K562 (cell line): ENCODE data around the gene RAX. TPM values are rescaled to one million over a fixed set of nuclear protein-coding genes. Genes with fewer than 3 reads are reported as not detected.

ENCODE experiments used
- ATAC-seq: fragments of 200-7000 bp; cut with Tn5 transposase; 3 replicates; pipeline ENCODE4 v1.9.1; 2020; ENCODE audit warnings: moderate library complexity
- BruUV-seq: library from RNA; stranded (reverse); fragments of 400-500 nt; replicated peaks from 2 replicates; lab custom pipeline; 2021; lab: Mats Ljungman, UMichigan
- CTCF ChIA-PET: fragments of 300-600 bp; formaldehyde crosslinking; extraction: SDS; loops from one replicate; lab custom pipeline; 2021; ENCODE audit warnings: low intra/inter-chr PET ratio; lab: Yijun Ruan, JAX
- POLR2A ChIA-PET: fragments of 300-600, 350-650 bp; sonication (Branson Sonifier 250); formaldehyde crosslinking; extraction: SDS; loops from one replicate; lab custom pipeline; 2021; ENCODE audit warnings: antibody characterized with exemption, inconsistent platforms; lab: Yijun Ruan, JAX
- DNase-seq, 4 experiments: peaks; one replicate each; pipeline versions ENCODE4 v3.0.0 to v3.0.0-alpha.2; 2011 to 2018; ENCODE audit warnings: low spot score in 3 of 4, mixed read lengths in 3 of 4; ENCODE audit errors: extremely low read depth in 1 of 4
- FAIRE-seq: peaks from 2 replicates; lab custom pipeline; 2011; peaks lifted over from hg19 to GRCh38; lab: Jason Lieb, UNC
- H2AFZ ChIP-seq: 2 replicates; pipeline ENCODE4 v1.6.0; 2011; ENCODE audit warnings: low read depth, low read length, control low read depth, inconsistent platforms
- H3K27ac ChIP-seq: fragments of 200-600 bp; 3 replicates; pipeline ENCODE4 v1.8.0; 2011; ENCODE audit warnings: low read depth, mild to moderate bottlenecking, control low read depth, inconsistent platforms, low read length, moderate library complexity, mixed read lengths; ENCODE audit errors: extremely low read depth
- H3K27me3 ChIP-seq, 2 experiments: fragments of 300-600 bp in 1 of 2; 2 replicates in 1 of 2; 3 replicates in 1 of 2; pipeline versions ENCODE4 v1.6.0 to v1.8.0; 2011; ENCODE audit warnings: inconsistent platforms in 2 of 2, low read length in 2 of 2, mild to moderate bottlenecking in 1 of 2, mixed read lengths in 1 of 2, moderate library complexity in 1 of 2; ENCODE audit not compliant: control insufficient read depth in 2 of 2, insufficient read depth in 2 of 2
- H3K36me3 ChIP-seq: fragments of 300-600 bp; 3 replicates; pipeline ENCODE4 v1.8.0; 2011; ENCODE audit warnings: mild to moderate bottlenecking, low read length, inconsistent platforms; ENCODE audit not compliant: control insufficient read depth, insufficient read depth
- H3K4me1 ChIP-seq, 2 experiments: fragments of 200-600 bp in 1 of 2; replicated peaks in 1 of 2; 2 replicates in 1 of 2; 3 replicates in 1 of 2; pipeline versions ENCODE4 v1.5.1 to v1.8.0; 2011; ENCODE audit warnings: inconsistent platforms in 2 of 2, low read length in 2 of 2, mild to moderate bottlenecking in 1 of 2, mixed read lengths in 1 of 2, moderate library complexity in 1 of 2; ENCODE audit not compliant: control insufficient read depth in 2 of 2, insufficient read depth in 2 of 2
- H3K4me2 ChIP-seq: 2 replicates; pipeline ENCODE4 v1.6.1; 2011; ENCODE audit warnings: low read length, control low read depth, inconsistent platforms, mixed read lengths; ENCODE audit not compliant: insufficient read depth
- H3K4me3 ChIP-seq: fragments of 200-600 bp; sonication (generic), shearing (Covaris generic); 2 replicates; pipeline ENCODE4 v1.5.1; 2016; ENCODE audit warnings: control low read depth, inconsistent platforms
- H3K79me2 ChIP-seq: fragments of 200-600 bp; 3 replicates; pipeline ENCODE4 v1.8.0; 2011; ENCODE audit warnings: low read length, inconsistent platforms; ENCODE audit not compliant: control insufficient read depth, insufficient read depth
- H3K9ac ChIP-seq, 2 experiments: 2 replicates each; pipeline versions ENCODE4 v1.6.0 to v1.6.1; 2011; ENCODE audit warnings: low read depth in 2 of 2, low read length in 2 of 2, control low read depth in 1 of 2, inconsistent platforms in 1 of 2, mild to moderate bottlenecking in 1 of 2, mixed read lengths in 1 of 2; ENCODE audit not compliant: insufficient read depth in 1 of 2
- H3K9me1 ChIP-seq: one replicate; pipeline ENCODE4 v1.6.0; 2011; ENCODE audit warnings: inconsistent platforms, mild to moderate bottlenecking, low read length, moderate library complexity; ENCODE audit not compliant: control insufficient read depth, insufficient read depth
- H3K9me3 ChIP-seq: replicated peaks from 2 replicates; pipeline ENCODE4 v1.5.1; 2011; ENCODE audit warnings: low read depth, low read length, inconsistent platforms; ENCODE audit not compliant: control insufficient read depth, insufficient read depth
- H4K20me1 ChIP-seq: replicated peaks from 2 replicates; pipeline ENCODE4 v1.6.1; 2011; ENCODE audit warnings: low read length, inconsistent platforms, mixed read lengths; ENCODE audit not compliant: control insufficient read depth, insufficient read depth
- CHD2 ChIP-seq: IDR thresholded peaks from 2 replicates; pipeline ENCODE4 v1.6.1; 2011; ENCODE audit warnings: low read depth, low read length
- CREBBP ChIP-seq: IDR thresholded peaks from one replicate; pipeline ENCODE4 v1.6.1; 2012; ENCODE audit warnings: low read depth, mild to moderate bottlenecking, control low read depth, inconsistent platforms, low read length
- HNRNPLL ChIP-seq: fragments of 200-400 bp; formaldehyde crosslinking; IDR thresholded peaks from 2 replicates; pipeline ENCODE4 v1.6.1; 2017; ENCODE audit warnings: low read length, low read depth, mild to moderate bottlenecking; ENCODE audit not compliant: poor library complexity, severe bottlenecking
- L3MBTL2 ChIP-seq: fragments of 450-650 bp; IDR thresholded peaks from 2 replicates; pipeline ENCODE4 v1.6.1; 2016; ENCODE audit warnings: mild to moderate bottlenecking, moderate library complexity
- MCM5 ChIP-seq: fragments of 450-650 bp; IDR thresholded peaks from 2 replicates; pipeline ENCODE4 v1.6.1; 2016; ENCODE audit warnings: low read depth
- NCOA2 ChIP-seq, 2 experiments: fragments of 450-650 bp; IDR thresholded peaks; 2 replicates each; pipeline ENCODE4 v1.6.1; 2018; ENCODE audit warnings: mild to moderate bottlenecking in 2 of 2, moderate library complexity in 1 of 2; ENCODE audit not compliant: partially characterized antibody in 2 of 2
- NFRKB ChIP-seq: fragments of 450-650 bp; IDR thresholded peaks from 2 replicates; pipeline ENCODE4 v1.6.1; 2016; ENCODE audit warnings: low read depth
- SMARCA4 ChIP-seq: fragments of 450-650 bp; IDR thresholded peaks from 2 replicates; pipeline ENCODE4 v1.6.1; 2016
- ZMIZ1 ChIP-seq, 2 experiments: fragments of 150-350 bp in 1 of 2; IDR thresholded peaks; 2 replicates each; pipeline ENCODE4 v1.6.1; 2012 to 2016; ENCODE audit warnings: low read depth in 2 of 2, low read length in 2 of 2, mild to moderate bottlenecking in 1 of 2, moderate library complexity in 1 of 2
- ZNF197 ChIP-seq: fragments of 200-800 bp; sonication (Bioruptor generic); IDR thresholded peaks from 2 replicates; pipeline ENCODE4 v1.6.1; 2016; ENCODE audit warnings: low read depth, missing genetic modification characterization, missing compliant biosample characterization
- ZNF668 ChIP-seq: fragments of 250-450 bp; sonication (Bioruptor Pico); IDR thresholded peaks from 2 replicates; pipeline ENCODE4 v1.8.0; 2022; ENCODE audit warnings: mild to moderate bottlenecking, inconsistent platforms
- ZNF778 ChIP-seq: fragments of 450-650 bp; formaldehyde crosslinking; IDR thresholded peaks from 2 replicates; pipeline ENCODE4 v1.4.0; 2020; ENCODE audit warnings: mild to moderate bottlenecking, moderate library complexity
- WGBS: fragments of 100-300 bp; shearing (Covaris generic); methylation state at CpG from one replicate; pipeline ENCODE4 v1.1.6; 2016; ENCODE audit warnings: low coverage, mixed read lengths; ENCODE audit not compliant: insufficient coverage; ENCODE audit errors: missing lambda C conversion rate; 5-methylcytosine and 5-hydroxymethylcytosine counted together
- in situ Hi-C: fragments of 300-500 bp; cut with MboI; formaldehyde crosslinking; loops from 4 replicates; pipeline ENCODE4 v1.15.0; 2018; ENCODE audit warnings: inconsistent platforms, mixed read lengths
- intact Hi-C: fragments of 100-400 bp; cut with micrococcal nuclease; formaldehyde crosslinking; loops from 2 replicates; pipeline ENCODE4 v1.14.2; 2022
- polyA plus RNA-seq, 8 experiments: library from polyadenylated mRNA; depleted of rRNA in 4 of 8; stranded (reverse) in 5 of 8; unstranded in 3 of 8; fragments of >200 nt; fragmentation: Nextera tagmentation in 2 of 8; fragmentation: Illumina TruSeq in 1 of 8; extraction: Ambion mirVana in 2 of 8; extraction: Trizol in 1 of 8; gene quantifications; 2 replicates each; pipeline versions ENCODE4 v1.2.1 to v1.2.3, GENCODE V29; 2011 to 2014; ENCODE audit warnings: inconsistent platforms in 1 of 8, missing spikeins in 1 of 8
- total RNA-seq, 7 experiments: library from RNA; depleted of rRNA in 6 of 7; stranded (reverse); fragments of >200 nt in 6 of 7; fragmentation: Illumina TruSeq in 2 of 7; extraction: Trizol in 2 of 7; gene quantifications; 2 replicates each; pipeline versions ENCODE4 v1.2.1 to v1.2.3, GENCODE V29; 2011 to 2021; ENCODE audit warnings: low replicate concordance in 1 of 7

The RAX gene
- total and polyA plus RNA-seq, 9 of the 15 experiments (the other 6 are each of a cell fraction or from before 2014, with no cell fraction given): not detected

- Histone ChIP-seq H2AFZ (no peak overlapping the region), H3K9ac (no peak overlapping the region; a peak in 1 of 4 replicates), H3K27ac (no peak overlapping the region), H3K27me3 (peaks cover 5 to 63% of the 10 kb centered on the region in 2 experiments; a peak in 3 of 5 replicates), H3K79me2 (no peaks in the 10 kb centered on the region), H3K36me3 (no peaks in the 10 kb centered on the region), H3K4me2 (no peak overlapping the region), H3K4me3 (no peak overlapping the region), H3K9me3 (no peaks in the 10 kb centered on the region), H3K4me1 (peaks cover 0 to 34% of the 10 kb centered on the region in 2 experiments; a peak in 2 of 5 replicates), H4K20me1 (no peaks in the 10 kb centered on the region), H3K9me1 (no peaks in the 10 kb centered on the region)
- ATAC-seq (no peak), DNase-seq (no peak), FAIRE-seq (no peak)
- WGBS: 0% methylated on average over 5 of the region's 17 CpGs
- ChIA-PET POLR2A (interaction anchor here (0.6 kb wide), 1 partner anchor 55 kb away, joined by 3 read pairs; no protein-coding TSS in a partner anchor), CTCF (no interaction called here)
- in situ Hi-C loops: no loop called here
- BruUV-seq: no TSS peak
- intact Hi-C loops: no loop called here
- TF ChIP-seq HNRNPLL: no peak
- TF ChIP-seq CHD2: no peak
- TF ChIP-seq ZNF778: no peak
- TF ChIP-seq NCOA2 (IDR thresholded peaks at IDR 0.05; ENCODE audit: partially characterized antibody in 2 of 2): no peak
- no peak for TF ChIP-seq MCM5
- TF ChIP-seq ZMIZ1 (IDR thresholded peaks at IDR 0.05; ENCODE audit: low read depth in 2 of 2, low read length in 2 of 2): no peak
- no peak for TF ChIP-seq ZNF197 (CRISPR knock-in tag)
- TF ChIP-seq CREBBP: no peak
- TF ChIP-seq SMARCA4: no peak
- TF ChIP-seq NFRKB: no peak
- no peak for TF ChIP-seq ZNF668 (CRISPR knock-in tag)
- TF ChIP-seq L3MBTL2: no peak
Observed at GRCh38 chr18:59269563-59270119, 3.6 kb downstream of the RAX start.
